ENCODE data around the gene FSD1.

DNA sequence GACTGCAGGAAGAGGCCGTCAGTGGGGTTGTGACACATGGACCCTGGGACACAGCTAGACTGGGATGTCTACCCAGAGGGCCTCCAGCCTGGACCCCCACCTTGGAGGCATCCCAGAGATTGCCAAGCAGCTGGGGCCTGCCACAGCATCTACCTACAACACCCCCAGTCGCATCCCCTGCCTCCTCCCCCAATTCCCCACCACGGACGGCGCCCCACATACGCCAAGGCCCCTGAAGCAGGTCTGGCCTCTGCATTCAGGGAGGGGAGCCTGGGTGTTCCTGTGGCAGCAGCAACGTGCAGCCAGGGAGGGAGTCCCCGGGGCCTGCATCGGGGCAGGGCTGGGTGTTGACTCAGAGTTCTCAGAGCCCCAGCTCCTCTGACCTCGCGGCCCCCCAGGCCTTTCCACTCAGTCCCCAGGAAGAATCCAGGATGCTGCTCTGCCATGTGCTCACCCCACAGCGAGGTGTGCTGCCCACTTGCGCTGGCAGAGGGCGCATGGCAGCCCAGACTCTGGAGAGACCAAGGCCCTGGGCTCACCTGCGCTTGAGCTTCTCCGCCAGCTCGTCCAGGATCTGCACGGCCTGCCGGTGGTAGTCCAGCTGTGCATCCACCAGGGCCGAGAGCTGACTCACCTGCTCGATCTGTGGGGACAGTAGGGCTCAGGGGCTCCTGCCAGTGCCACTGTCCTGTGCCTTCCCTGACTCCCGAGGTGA, 58.6 kb downstream of the FSD1 start:
- TF ChIP-seq EZH2 (IDR thresholded peaks at IDR 0.05; ENCODE audit: insufficient read depth, poor library complexity, severe bottlenecking) (no peak), EZH2phosphoT487 (IDR thresholded peaks at IDR 0.05; ENCODE audit: insufficient read depth, low read depth) (no peak)
